Caco-2 (cell line): ENCODE data around the gene DSN1. TPM values are rescaled to one million over a fixed set of nuclear protein-coding genes. Genes with fewer than 3 reads are reported as not detected.

Source experiments
- BruUV-seq: library from RNA; stranded (reverse); fragments of 400-500 nt; replicated peaks from 2 replicates; lab custom pipeline; 2021; lab: Mats Ljungman, UMichigan
- CTCF ChIA-PET: fragments of 300-600 bp; sonication (Branson Sonifier 250); formaldehyde crosslinking; loops from one replicate; lab custom pipeline; 2022; ENCODE audit warnings: antibody characterized with exemption; lab: Charles Lee
- POLR2A ChIA-PET: fragments of 300-600 bp; sonication (Branson Sonifier 250); formaldehyde crosslinking; loops from one replicate; lab custom pipeline; 2022; ENCODE audit warnings: antibody characterized with exemption; lab: Charles Lee
- DNase-seq, 2 experiments: peaks; one replicate each; pipeline versions ENCODE4 v3.0.0 to v3.0.0-alpha.2; 2020 to 2022
- H3K27me3 ChIP-seq: replicated peaks from 2 replicates; pipeline ENCODE4 v1.6.0; 2011; ENCODE audit warnings: low read length; ENCODE audit not compliant: control insufficient read depth, insufficient read depth
- H3K36me3 ChIP-seq: 2 replicates; pipeline ENCODE4 v1.5.1; 2011; ENCODE audit warnings: low read length; ENCODE audit not compliant: control insufficient read depth, insufficient read depth
- H3K4me1 ChIP-seq: fragments of 250-450 bp; sonication (Bioruptor Pico); 2 replicates; pipeline ENCODE4 v1.5.1; 2020; ENCODE audit warnings: mild to moderate bottlenecking
- H3K4me3 ChIP-seq: 2 replicates; pipeline ENCODE4 v1.5.1; 2011; ENCODE audit warnings: low read depth, mild to moderate bottlenecking, control low read depth, low read length
- H3K9me3 ChIP-seq: fragments of 250-450 bp; sonication (Bioruptor Pico); 2 replicates; pipeline ENCODE4 v1.5.1; 2020; ENCODE audit warnings: mild to moderate bottlenecking, moderate library complexity
- H3K27ac Mint-ChIP-seq: one replicate; pipeline ENCODE4 v1.8.0; 2022; ENCODE audit warnings: mixed read lengths; ENCODE audit not compliant: unreplicated experiment
- H3K27me3 Mint-ChIP-seq: one replicate; pipeline ENCODE4 v1.8.0; 2022; ENCODE audit warnings: mixed read lengths; ENCODE audit not compliant: insufficient read depth, unreplicated experiment
- H3K36me3 Mint-ChIP-seq: one replicate; pipeline ENCODE4 v1.8.0; 2022; ENCODE audit warnings: mild to moderate bottlenecking, mixed read lengths; ENCODE audit not compliant: insufficient read depth, unreplicated experiment
- H3K4me1 Mint-ChIP-seq: one replicate; pipeline ENCODE4 v1.8.0; 2022; ENCODE audit warnings: low read depth, mixed read lengths; ENCODE audit not compliant: unreplicated experiment
- H3K4me3 Mint-ChIP-seq: one replicate; pipeline ENCODE4 v1.8.0; 2022; ENCODE audit warnings: mild to moderate bottlenecking, moderate library complexity, mixed read lengths; ENCODE audit not compliant: unreplicated experiment
- H3K9me3 Mint-ChIP-seq: one replicate; pipeline ENCODE4 v1.8.0; 2022; ENCODE audit warnings: mixed read lengths; ENCODE audit not compliant: unreplicated experiment
- intact Hi-C: fragments of 100-400 bp; cut with micrococcal nuclease; formaldehyde crosslinking; loops from one replicate; pipeline ENCODE4 v1.10.0; 2022; ENCODE audit not compliant: unreplicated experiment
- total RNA-seq: library from RNA; stranded (reverse); gene quantifications from 2 replicates; pipeline ENCODE4 v1.2.3, GENCODE V29; 2022
- TF ChIP-seq, protein P1 (sequence below), 2 experiments: fragments of 200-600 bp in 1 of 2; IDR thresholded peaks; 1 replicate in 1 of 2; 2 replicates in 1 of 2; pipeline versions ENCODE4 v1.5.1 to v1.8.0; 2011 to 2022; ENCODE audit warnings: antibody characterized with exemption in 1 of 2, control low read depth in 1 of 2, inconsistent platforms in 1 of 2, low read depth in 1 of 2, low read length in 1 of 2, mild to moderate bottlenecking in 1 of 2, moderate library complexity in 1 of 2; ENCODE audit not compliant: insufficient read depth in 1 of 2, severe bottlenecking in 1 of 2, unreplicated experiment in 1 of 2

DSN1 gene
- total RNA-seq, 1 experiment from 2014 or later, result 59.2 TPM

DNA sequence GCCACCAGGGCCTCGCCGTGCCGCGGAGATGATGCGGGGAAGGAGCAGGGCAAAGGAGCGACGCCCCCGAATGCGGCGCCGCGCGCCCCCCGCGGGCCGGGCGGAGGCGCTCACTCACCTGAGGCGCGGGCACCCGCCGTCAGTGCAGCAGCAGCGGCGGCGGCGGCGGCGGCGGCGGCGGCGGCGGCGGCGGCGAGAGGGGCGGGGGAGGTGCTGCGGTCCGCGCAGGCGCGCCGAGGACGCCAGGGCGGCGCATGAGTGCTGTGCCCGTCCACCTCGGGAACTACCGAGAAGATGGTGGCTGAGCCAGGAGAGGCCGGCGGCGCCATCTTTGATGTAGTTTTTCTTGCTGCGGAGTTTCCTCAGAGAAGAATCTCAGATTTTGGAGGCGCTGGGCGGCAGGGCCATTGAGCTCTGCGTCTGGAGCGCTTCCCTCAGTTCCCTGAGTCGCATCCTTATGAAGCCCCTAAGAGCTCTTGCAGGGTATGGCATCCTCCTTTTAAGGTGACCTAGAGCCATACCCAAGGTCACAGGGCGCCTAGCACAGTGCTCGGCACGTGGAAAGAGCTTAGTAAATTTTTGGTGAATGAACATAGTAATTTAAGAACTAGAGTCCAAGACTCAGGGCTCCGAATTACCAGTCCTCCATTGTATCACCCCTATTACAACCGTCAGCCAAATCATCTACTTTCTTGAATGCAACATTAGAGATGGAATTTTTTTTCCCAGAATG is 27.5 kb downstream of the DSN1 start, which contains the start of gene NDRG3:
Gene NDRG3 (minus strand): TSS at position 164 of the 733 bp plus-strand sequence. CDS start 24,355 bp downstream, outside the sequence.
- no peaks in the 10 kb centered on the region for H3K36me3 ChIP-seq
- intact Hi-C loops, result loop anchor here (1.0 kb wide), 2 partner anchors 8 to 27 kb away; partner anchors contain the start of gene DSN1
- Mint-ChIP-seq H3K9me3 (no peaks in the 10 kb centered on the region), H3K27me3 (no peaks in the 10 kb centered on the region), H3K4me1 (peaks cover 21% of the 10 kb centered on the region), H3K36me3 (peaks cover 20% of the 10 kb centered on the region), H3K4me3 (peak within 1 kb of the TSS; percentile 86), H3K27ac (peak within 1 kb of the TSS; percentile 77)
- peak; percentile 99 for DNase-seq
- peak within 1 kb of the TSS; percentile 91 for H3K4me3 ChIP-seq
- ChIA-PET CTCF (interaction anchor here (0.6 to 3.2 kb wide), 16 partner anchors 9 to 186 kb away, joined by 3 to 22 read pairs (median 5); partner anchors contain the start of genes DSN1 and RAB5IF), POLR2A (interaction anchor here (0.5 to 1.8 kb wide), 7 partner anchors 8 to 1302 kb away, joined by 3 to 20 read pairs (median 4); partner anchors contain the start of genes DSN1 and RAB5IF)
- no peaks in the 10 kb centered on the region for H3K27me3 ChIP-seq
- TF ChIP-seq, protein P1, sequence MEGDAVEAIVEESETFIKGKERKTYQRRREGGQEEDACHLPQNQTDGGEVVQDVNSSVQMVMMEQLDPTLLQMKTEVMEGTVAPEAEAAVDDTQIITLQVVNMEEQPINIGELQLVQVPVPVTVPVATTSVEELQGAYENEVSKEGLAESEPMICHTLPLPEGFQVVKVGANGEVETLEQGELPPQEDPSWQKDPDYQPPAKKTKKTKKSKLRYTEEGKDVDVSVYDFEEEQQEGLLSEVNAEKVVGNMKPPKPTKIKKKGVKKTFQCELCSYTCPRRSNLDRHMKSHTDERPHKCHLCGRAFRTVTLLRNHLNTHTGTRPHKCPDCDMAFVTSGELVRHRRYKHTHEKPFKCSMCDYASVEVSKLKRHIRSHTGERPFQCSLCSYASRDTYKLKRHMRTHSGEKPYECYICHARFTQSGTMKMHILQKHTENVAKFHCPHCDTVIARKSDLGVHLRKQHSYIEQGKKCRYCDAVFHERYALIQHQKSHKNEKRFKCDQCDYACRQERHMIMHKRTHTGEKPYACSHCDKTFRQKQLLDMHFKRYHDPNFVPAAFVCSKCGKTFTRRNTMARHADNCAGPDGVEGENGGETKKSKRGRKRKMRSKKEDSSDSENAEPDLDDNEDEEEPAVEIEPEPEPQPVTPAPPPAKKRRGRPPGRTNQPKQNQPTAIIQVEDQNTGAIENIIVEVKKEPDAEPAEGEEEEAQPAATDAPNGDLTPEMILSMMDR (IDR thresholded peaks at IDR 0.05; ENCODE audit: insufficient read depth in 1 of 2, low read depth in 1 of 2, low read length in 1 of 2, severe bottlenecking in 1 of 2, unreplicated experiment in 1 of 2), result peak in 1 of 2 experiments; percentile 7
- H3K9me3 ChIP-seq, result no peaks in the 10 kb centered on the region
- BruUV-seq, result no TSS peak
- peaks cover 12% of the 10 kb centered on the region for H3K4me1 ChIP-seq

DNA sequence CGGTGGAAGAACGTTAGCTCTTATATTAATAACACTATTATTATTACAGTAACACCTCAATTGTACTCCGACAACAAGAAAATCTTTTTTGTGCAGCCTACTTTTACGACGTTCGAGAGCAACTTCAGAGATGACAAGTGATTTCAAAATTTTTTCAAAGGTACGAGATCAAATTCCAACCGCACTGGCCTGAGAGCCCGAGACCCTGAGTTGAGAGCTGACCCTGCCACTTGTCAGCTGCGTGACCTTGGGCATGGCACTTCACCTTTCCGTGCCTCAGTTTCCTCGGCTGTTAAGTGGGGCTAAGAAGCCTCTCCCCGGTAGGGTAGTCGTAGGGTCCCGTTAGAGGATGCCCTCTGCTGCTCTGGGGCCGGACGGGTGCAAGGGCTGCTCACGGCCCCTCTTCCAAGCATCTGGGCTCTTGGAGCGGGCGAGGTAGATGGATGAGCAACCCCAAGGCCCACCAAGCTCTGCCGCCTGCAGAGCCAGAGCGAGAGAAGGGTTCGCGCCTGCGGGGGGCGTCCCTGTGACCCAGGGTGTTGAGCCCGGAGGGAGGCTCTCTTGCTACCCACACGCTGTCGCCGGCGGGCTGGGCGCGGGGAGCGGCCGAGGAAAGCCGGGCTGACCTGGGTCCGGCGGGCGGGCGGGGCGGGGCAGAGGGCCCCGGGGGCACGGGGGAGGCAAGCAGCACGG is 28.2 kb downstream of the DSN1 start:
- Histone ChIP-seq H3K4me1 (peaks cover 12% of the 10 kb centered on the region), H3K36me3 (no peaks in the 10 kb centered on the region), H3K9me3 (no peaks in the 10 kb centered on the region), H3K4me3 (peak overlapping the region; percentile 91), H3K27me3 (no peaks in the 10 kb centered on the region)
- peak overlapping the region; percentile 64 for H3K27ac Mint-ChIP-seq
- intact Hi-C loops, result no loop called here
- POLR2A ChIA-PET, result interaction anchor here (0.6 to 1.8 kb wide), 5 partner anchors 10 to 139 kb away, joined by 4 to 20 read pairs (median 6); partner anchors contain the start of genes DSN1 and RAB5IF
- H3K27me3 Mint-ChIP-seq, result no peaks in the 10 kb centered on the region
- no TSS peak for BruUV-seq
- H3K4me1 Mint-ChIP-seq, result peaks cover 21% of the 10 kb centered on the region
- TF ChIP-seq, protein P1 (IDR thresholded peaks at IDR 0.05; ENCODE audit: insufficient read depth in 1 of 2, low read depth in 1 of 2, low read length in 1 of 2, severe bottlenecking in 1 of 2, unreplicated experiment in 1 of 2), result no peak
- H3K36me3 Mint-ChIP-seq, result peaks cover 14% of the 10 kb centered on the region
- peak overlapping the region; percentile 86 for H3K4me3 Mint-ChIP-seq
- CTCF ChIA-PET, result interaction anchor here (0.6 to 3.2 kb wide), 19 partner anchors 9 to 157 kb away, joined by 3 to 22 read pairs (median 4); partner anchors contain the start of genes DSN1 and RAB5IF
- peak in 1 of 2 experiments; percentile 68 for DNase-seq
- no peaks in the 10 kb centered on the region for H3K9me3 Mint-ChIP-seq

DNA sequence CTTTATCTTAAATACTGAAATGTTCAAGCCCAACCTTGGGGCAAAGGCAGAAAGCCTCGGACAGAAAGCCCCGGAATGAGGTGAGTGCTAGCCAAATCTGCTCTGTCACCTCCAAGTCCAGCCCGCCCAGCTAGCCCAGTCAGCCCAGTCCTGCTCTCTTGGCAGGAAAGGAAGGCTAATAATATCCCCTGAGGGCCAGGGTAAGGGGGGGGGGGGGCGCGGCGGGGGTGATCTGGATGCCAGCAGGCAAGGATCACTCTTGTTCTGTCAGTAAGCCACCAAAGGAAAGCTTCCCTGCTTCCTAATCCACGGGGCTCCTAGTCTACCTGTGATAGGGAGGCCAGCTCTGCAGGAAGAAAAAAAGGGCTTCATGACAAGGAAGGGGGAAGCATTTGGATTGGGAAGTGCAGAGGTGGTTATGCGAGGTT is 28.8 kb downstream of the DSN1 start:
- CTCF ChIA-PET, result interaction anchor here (0.6 to 3.2 kb wide), 10 partner anchors 10 to 156 kb away, joined by 3 to 22 read pairs (median 4); partner anchors contain the start of genes DSN1 and RAB5IF

More for the DNA sequence above, 28.8 kb downstream of the DSN1 start:
- no TSS peak for BruUV-seq
- peak overlapping the region; percentile 86 for H3K4me3 Mint-ChIP-seq
- POLR2A ChIA-PET, result interaction anchor here (0.6 to 1.4 kb wide), 3 partner anchors 10 to 137 kb away, joined by 6 to 8 read pairs (median 7); partner anchors contain the start of gene DSN1
- intact Hi-C loops, result no loop called here
- H3K27me3 ChIP-seq, result no peaks in the 10 kb centered on the region
- no peaks in the 10 kb centered on the region for H3K36me3 ChIP-seq
- no peaks in the 10 kb centered on the region for H3K9me3 ChIP-seq
- peaks cover 21% of the 10 kb centered on the region for H3K4me1 Mint-ChIP-seq
- DNase-seq, result peak; percentile 31 to 48
- peaks cover 12% of the 10 kb centered on the region for H3K4me1 ChIP-seq
- H3K27me3 Mint-ChIP-seq, result no peaks in the 10 kb centered on the region
- peaks cover 9% of the 10 kb centered on the region for H3K36me3 Mint-ChIP-seq
- TF ChIP-seq, protein P1 (IDR thresholded peaks at IDR 0.05; ENCODE audit: insufficient read depth in 1 of 2, low read depth in 1 of 2, low read length in 1 of 2, severe bottlenecking in 1 of 2, unreplicated experiment in 1 of 2), result no peak
- H3K4me3 ChIP-seq, result peak overlapping the region; percentile 91
- H3K27ac Mint-ChIP-seq, result no peak overlapping the region
- H3K9me3 Mint-ChIP-seq, result no peaks in the 10 kb centered on the region
